Neutrophil (primary cell): ENCODE measurements around the gene OLFM1.

Source experiments
- H3K27ac ChIP-seq: fragments of 200-600 bp; sonication (generic); 2 replicates; pipeline ENCODE4 v1.5.1; 2016; ENCODE audit warnings: mild to moderate bottlenecking, moderate library complexity
- H3K27me3 ChIP-seq: fragments of 200-600 bp; sonication (generic); 2 replicates; pipeline ENCODE4 v1.6.0; 2016; ENCODE audit warnings: mild to moderate bottlenecking
- H3K36me3 ChIP-seq: fragments of 200-600 bp; sonication (generic); 2 replicates; pipeline ENCODE4 v1.5.1; 2017
- H3K4me1 ChIP-seq, 2 experiments: fragments of 200-600 bp in 1 of 2; sonication (generic) in 1 of 2; 1 replicate in 1 of 2; 2 replicates in 1 of 2; pipeline versions ENCODE4 v1.5.1 to v1.6.1; 2013 to 2016; ENCODE audit warnings: low read depth in 1 of 2, low read length in 1 of 2, mild to moderate bottlenecking in 1 of 2, moderate library complexity in 1 of 2; ENCODE audit not compliant: control insufficient read depth in 1 of 2, insufficient read depth in 1 of 2
- H3K4me3 ChIP-seq, 2 experiments: fragments of 200-600 bp in 1 of 2; sonication (generic) in 1 of 2; 1 replicate in 1 of 2; 2 replicates in 1 of 2; pipeline ENCODE4 v1.5.1; 2013 to 2016; ENCODE audit warnings: low read depth in 1 of 2, low read length in 1 of 2, mild to moderate bottlenecking in 1 of 2, moderate library complexity in 1 of 2
- H3K9me3 ChIP-seq: fragments of 200-600 bp; sonication (generic); 2 replicates; pipeline ENCODE4 v1.5.1; 2016
- TF ChIP-seq, protein P1 (sequence below): fragments of 200-600 bp; sonication (generic); IDR thresholded peaks from 2 replicates; pipeline ENCODE4 v1.5.1; 2016; ENCODE audit warnings: antibody characterized with exemption

The OLFM1 gene

DNA sequence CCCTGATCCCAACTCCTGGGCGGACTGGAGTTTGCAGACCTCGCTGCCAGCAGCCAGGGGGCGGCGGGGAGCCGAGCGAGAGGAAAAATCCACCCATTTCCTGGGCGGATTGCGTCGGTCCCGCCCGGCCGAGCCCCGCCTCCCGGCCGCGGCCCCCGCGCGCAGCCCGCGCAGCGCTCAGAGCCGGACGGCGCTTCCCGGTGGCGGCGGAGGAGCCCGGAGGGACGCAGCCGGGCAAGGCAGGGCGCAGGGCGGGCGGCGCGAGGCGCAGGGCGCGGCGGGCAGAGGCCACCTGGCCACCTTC is at the start of gene OLFM1:
TSS of gene OLFM1 (plus strand) at position 180 of the 304 bp plus-strand sequence. CDS start 322 bp downstream, outside the sequence.
- Histone ChIP-seq H3K36me3 (no peaks in the 10 kb centered on the region), H3K4me1 (no peaks in the 10 kb centered on the region), H3K27me3 (peaks cover 89% of the 10 kb centered on the region), H3K9me3 (no peaks in the 10 kb centered on the region), H3K27ac (no peak within 1 kb of the TSS), H3K4me3 (no peak within 1 kb of the TSS)
- TF ChIP-seq, protein P1, sequence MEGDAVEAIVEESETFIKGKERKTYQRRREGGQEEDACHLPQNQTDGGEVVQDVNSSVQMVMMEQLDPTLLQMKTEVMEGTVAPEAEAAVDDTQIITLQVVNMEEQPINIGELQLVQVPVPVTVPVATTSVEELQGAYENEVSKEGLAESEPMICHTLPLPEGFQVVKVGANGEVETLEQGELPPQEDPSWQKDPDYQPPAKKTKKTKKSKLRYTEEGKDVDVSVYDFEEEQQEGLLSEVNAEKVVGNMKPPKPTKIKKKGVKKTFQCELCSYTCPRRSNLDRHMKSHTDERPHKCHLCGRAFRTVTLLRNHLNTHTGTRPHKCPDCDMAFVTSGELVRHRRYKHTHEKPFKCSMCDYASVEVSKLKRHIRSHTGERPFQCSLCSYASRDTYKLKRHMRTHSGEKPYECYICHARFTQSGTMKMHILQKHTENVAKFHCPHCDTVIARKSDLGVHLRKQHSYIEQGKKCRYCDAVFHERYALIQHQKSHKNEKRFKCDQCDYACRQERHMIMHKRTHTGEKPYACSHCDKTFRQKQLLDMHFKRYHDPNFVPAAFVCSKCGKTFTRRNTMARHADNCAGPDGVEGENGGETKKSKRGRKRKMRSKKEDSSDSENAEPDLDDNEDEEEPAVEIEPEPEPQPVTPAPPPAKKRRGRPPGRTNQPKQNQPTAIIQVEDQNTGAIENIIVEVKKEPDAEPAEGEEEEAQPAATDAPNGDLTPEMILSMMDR = no peak

DNA sequence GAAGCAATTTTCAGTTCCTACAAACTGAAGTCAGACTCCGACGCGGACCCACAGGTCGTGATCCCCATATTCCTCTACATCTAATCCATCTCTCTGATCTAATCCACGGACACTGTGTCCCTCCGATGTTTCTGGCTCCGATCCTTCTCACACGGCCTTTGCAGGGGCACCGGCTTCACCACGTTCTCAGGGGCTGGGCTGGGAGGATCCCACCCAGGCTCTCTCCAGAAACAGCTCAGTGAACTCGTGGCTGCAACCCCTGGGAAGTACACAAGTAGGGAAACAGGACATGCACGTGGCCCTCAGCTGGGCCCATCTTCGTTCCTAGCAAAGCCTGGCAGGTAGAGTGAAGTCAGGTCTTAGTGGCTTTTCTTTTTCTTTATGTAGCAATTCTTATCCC is 49.1 kb upstream of the OLFM1 start:
- Histone ChIP-seq H3K27me3 (peaks cover 5% of the 10 kb centered on the region), H3K4me3 (no peak overlapping the region), H3K9me3 (no peaks in the 10 kb centered on the region), H3K27ac (no peak overlapping the region), H3K4me1 (no peaks in the 10 kb centered on the region), H3K36me3 (no peaks in the 10 kb centered on the region)
- TF ChIP-seq, protein P1 = no peak

DNA sequence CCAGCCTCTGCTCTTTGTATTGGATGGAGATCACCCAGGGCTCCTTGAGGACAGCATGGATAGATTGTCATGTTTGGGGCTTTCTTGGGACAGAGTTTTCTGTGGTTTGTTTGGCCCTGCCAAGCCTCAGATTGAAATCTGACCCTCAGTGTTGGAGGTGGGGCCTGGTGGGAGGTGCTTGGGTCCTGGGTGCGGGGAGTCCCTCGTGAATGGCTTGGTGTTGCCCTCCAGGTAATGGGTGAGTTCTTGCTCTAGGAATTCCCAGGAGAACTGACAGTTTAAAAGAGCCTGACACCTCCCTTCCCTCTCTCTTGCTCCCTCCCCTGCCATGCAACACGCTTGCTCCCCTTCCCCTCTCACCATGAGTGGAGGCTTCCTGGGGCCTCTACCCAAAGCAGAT is 48.6 kb upstream of the OLFM1 start:
- Histone ChIP-seq H3K4me1 (no peaks in the 10 kb centered on the region), H3K27me3 (peaks cover 7% of the 10 kb centered on the region), H3K36me3 (no peaks in the 10 kb centered on the region), H3K4me3 (no peak overlapping the region), H3K27ac (no peak overlapping the region), H3K9me3 (no peaks in the 10 kb centered on the region)
- TF ChIP-seq, protein P1 = no peak

DNA sequence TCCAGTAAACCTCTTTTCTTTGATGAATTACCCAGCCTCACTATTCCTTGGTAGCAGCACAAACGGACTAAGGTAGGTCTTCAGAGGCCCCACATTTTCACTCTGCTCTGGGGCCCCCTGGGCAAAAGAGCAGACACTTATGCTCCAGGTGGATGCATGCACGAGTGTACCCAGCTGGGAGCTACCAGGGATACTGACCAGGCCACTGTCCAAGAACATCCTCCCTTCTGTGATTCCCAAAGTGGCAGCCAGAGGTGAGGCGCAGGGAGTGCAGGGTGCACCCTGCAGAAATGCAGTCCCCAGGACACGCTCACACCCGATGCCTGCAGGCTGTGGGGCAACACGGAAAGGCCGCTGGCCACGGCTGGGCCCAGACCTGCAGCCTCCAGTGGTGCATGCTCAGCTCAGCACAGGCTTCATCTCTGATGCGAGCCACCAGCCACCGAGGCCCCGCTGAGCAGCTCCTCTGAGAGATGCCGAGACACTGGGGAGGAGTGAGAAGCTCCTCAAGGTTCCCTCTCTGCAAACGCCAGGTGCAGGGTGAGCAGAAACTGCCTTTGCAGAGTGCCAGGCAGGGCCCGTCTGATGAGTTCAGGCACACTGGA is 48.1 kb upstream of the OLFM1 start:
- H3K36me3 ChIP-seq = no peaks in the 10 kb centered on the region
- peaks cover 13% of the 10 kb centered on the region for H3K27me3 ChIP-seq
- TF ChIP-seq, protein P1 = no peak
- H3K9me3 ChIP-seq = no peaks in the 10 kb centered on the region
- no peak overlapping the region for H3K4me3 ChIP-seq
- H3K27ac ChIP-seq = no peak overlapping the region
- H3K4me1 ChIP-seq = no peaks in the 10 kb centered on the region

DNA sequence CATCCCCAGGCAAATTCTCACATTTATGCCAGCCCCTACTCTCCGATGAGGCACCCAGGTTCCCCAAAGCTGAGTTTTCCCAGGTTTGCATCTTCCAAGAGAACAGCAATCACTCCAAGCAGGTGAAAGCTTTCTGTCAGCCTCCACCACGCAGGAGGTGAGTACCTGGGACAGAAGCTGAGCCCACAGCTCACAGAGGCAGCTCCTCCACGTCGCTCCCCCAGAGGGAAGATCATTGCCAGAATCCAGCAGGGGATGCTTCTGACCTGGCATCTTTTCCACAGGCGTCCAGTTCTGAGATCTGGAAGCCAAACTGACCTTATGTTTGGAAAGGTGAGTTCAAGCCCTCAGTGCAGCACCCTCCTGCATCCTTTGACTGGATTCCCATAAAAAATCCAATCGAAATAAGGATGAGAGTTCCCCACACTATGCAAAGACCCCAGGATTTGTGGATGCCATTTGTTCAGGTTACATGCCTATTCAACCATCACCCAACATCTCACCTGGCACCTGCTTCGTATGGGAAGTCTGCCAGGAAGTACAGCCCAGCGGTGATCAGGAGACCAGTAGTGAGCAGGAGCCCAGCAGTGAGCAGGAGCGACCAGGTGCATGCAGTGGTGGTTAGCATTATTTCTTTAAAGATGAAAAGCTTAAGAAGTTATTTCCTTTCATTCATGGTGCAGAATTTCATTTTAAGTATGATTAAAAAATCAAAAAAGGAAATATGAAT is 47.4 kb upstream of the OLFM1 start:
- Histone ChIP-seq H3K4me1 (no peaks in the 10 kb centered on the region), H3K9me3 (no peaks in the 10 kb centered on the region), H3K27me3 (peaks cover 19% of the 10 kb centered on the region), H3K36me3 (no peaks in the 10 kb centered on the region), H3K27ac (no peak overlapping the region), H3K4me3 (no peak overlapping the region)
- TF ChIP-seq, protein P1 = no peak
